Stimulated activated CD8-positive, alpha-beta memory T cell treated with anti-CD3 and anti-CD28 coated beads, Interleukin-15, amount 100 ng/mL, for 1 hour (primary cell): ENCODE results near the gene KDM3A.

Experiments
- DNase-seq: peaks from one replicate; pipeline ENCODE4 v3.0.0-alpha.2; 2020; ENCODE audit warnings: low read depth

KDM3A gene, protein sequence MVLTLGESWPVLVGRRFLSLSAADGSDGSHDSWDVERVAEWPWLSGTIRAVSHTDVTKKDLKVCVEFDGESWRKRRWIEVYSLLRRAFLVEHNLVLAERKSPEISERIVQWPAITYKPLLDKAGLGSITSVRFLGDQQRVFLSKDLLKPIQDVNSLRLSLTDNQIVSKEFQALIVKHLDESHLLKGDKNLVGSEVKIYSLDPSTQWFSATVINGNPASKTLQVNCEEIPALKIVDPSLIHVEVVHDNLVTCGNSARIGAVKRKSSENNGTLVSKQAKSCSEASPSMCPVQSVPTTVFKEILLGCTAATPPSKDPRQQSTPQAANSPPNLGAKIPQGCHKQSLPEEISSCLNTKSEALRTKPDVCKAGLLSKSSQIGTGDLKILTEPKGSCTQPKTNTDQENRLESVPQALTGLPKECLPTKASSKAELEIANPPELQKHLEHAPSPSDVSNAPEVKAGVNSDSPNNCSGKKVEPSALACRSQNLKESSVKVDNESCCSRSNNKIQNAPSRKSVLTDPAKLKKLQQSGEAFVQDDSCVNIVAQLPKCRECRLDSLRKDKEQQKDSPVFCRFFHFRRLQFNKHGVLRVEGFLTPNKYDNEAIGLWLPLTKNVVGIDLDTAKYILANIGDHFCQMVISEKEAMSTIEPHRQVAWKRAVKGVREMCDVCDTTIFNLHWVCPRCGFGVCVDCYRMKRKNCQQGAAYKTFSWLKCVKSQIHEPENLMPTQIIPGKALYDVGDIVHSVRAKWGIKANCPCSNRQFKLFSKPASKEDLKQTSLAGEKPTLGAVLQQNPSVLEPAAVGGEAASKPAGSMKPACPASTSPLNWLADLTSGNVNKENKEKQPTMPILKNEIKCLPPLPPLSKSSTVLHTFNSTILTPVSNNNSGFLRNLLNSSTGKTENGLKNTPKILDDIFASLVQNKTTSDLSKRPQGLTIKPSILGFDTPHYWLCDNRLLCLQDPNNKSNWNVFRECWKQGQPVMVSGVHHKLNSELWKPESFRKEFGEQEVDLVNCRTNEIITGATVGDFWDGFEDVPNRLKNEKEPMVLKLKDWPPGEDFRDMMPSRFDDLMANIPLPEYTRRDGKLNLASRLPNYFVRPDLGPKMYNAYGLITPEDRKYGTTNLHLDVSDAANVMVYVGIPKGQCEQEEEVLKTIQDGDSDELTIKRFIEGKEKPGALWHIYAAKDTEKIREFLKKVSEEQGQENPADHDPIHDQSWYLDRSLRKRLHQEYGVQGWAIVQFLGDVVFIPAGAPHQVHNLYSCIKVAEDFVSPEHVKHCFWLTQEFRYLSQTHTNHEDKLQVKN (N-terminal part only)

DNA sequence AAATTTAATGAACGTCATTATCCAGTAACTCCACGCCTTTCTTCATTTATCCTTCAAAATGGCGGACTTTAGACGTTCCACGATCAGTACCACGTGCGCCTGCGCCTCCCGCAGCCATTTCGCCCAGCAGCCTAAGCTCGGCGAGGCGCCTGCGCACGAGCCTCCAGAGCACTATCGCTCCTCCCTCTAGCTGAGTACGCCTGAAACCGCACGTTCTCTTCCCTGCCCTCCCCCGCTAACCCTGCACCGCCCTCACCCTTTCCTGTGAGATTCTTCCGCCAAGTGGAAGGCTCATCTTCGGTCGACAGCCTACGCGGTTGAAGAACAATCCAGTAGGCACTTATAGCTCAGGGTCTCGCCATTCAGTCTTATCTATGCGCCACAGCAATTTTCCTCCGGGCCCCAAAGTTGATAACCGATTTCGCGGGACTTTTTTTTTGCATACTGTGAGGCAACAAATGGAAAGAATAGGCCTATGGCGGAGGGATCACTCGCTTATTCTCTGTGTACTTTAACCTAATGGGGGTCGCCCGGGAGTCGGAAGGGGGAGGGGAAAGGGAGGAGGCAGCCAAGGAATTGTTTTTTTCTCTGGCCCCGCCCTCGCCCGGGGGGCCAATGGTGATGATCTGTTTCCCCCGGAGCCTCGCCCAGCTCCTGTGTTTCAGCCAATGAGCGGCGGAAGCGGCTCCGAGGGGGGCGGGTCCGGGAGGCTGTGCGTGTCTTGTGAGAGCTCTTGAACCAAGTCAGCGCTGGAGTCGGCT, at the start of gene KDM3A:
Gene KDM3A, plus strand, starts transcription at position 741 of the 761 bp plus-strand sequence. CDS start 677 bp downstream, outside the sequence.
- peak; percentile 99 for DNase-seq

DNA sequence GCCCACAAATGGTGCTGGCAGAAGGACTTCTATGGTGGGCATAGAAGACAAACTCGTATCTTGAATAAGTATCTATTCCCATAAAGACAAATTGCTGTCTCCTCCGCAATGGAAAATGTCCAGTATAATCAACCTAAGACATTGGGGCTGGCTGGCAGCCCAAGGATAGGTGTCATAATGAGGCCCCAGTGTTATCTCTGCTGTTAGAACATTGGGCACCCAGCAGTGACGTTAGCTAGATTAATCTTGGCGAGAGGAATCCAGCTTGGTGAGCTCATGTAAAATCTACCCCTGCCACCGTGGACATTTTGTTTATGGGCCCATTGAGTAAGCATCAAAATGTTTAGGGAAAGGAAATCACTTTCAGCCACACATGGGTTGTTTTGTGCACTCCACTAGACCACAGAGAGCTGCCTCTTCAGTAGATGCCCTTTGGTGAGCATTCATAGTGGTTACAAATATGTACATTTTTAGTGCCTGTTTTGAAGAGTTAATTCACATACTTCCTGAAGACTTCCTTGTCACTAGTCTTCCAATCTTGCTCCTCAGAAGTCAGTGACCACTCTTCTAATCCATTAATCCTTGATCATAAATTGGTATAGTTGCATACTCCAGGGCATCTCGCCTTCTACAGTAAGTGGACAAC, 48.2 kb upstream of the KDM3A start:
- no peak for DNase-seq

DNA sequence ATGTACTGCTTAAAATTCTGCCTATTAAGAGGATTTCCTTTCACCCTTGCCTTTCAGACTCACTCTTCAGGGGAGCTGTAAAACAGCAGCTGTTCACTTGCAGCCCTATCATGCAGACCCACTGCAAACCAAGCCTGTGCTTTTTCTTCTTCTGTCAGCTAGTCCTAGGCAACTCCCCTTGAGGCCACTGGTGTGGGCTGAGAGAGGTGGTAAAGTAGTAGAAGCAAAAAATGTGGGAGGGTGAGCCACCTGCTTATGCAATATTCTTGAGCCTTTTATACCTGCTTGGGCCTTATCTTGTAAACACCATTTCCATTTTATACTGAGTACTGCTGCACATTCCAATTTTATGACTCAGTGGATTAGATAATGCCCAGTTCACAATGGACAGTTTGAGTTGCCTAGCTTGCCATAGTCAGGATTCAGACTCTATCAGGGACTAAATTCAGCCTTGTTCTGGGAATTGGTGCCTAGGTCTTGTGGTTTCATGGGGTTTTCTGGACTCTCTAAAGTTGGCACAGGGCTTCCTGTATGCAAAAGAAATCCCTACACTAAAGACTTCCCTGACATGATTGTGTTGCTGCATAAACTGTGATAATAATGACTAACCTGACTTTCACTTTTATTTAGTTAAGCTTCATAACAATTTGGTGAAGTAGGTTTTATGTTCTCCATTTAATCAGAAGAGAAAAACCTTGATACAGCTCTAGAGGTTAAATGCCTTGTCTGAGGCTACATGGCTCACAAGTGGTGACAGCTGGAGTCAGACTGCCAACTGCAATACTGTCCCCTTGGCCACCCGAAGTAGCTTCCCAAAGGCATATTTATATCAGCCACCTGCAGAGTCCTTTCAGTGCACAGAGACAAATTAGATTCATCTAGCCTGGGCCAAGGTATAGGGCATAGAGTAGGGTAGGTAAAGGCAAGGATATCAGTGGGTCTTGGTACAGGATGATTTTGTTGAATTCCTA, 47.4 kb upstream of the KDM3A start:
- no peak for DNase-seq

DNA sequence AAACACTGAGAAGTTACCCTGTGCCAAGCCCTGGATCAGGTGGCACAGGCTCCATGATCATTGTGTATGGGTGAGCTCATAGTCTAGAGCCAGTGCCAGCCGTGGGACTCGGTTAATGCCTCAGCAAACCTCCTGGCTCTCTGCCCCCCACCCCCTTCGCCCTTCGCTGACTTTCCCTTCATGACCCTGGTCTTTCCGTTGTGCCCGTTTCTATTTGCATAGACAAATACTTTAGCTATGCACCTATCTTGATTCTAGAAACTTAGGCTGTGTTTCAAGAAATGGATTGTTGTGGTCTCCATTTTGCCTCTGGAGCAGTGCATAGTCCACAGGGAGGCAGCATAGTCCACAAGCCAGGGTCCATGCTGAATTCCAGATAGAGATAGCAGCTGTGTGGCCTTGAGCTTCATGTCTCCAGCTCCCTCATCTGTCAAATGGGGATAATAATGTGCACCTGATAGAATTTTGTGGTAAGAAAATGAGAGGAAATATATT, 44.8 kb upstream of the KDM3A start:
- no peak for DNase-seq

DNA sequence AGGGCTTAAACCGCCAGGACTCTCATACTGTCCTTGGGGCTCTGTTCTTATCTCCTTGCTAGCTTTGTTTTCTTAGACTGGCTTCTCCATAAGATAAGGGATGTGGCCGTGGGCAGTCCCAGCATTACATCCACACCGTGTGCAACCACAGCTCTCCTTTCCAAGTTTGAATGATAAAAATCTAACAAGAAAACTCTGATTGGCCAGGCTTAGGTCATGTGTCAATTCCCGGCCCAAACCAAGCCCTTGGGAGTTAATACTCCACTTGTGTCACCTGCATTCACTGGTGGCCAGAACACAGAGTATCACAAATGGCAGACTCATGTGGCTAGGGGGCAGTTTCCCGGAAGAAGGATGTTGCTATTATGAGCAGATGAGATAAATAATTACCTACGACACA, 43.2 kb upstream of the KDM3A start:
- no peak for DNase-seq

DNA sequence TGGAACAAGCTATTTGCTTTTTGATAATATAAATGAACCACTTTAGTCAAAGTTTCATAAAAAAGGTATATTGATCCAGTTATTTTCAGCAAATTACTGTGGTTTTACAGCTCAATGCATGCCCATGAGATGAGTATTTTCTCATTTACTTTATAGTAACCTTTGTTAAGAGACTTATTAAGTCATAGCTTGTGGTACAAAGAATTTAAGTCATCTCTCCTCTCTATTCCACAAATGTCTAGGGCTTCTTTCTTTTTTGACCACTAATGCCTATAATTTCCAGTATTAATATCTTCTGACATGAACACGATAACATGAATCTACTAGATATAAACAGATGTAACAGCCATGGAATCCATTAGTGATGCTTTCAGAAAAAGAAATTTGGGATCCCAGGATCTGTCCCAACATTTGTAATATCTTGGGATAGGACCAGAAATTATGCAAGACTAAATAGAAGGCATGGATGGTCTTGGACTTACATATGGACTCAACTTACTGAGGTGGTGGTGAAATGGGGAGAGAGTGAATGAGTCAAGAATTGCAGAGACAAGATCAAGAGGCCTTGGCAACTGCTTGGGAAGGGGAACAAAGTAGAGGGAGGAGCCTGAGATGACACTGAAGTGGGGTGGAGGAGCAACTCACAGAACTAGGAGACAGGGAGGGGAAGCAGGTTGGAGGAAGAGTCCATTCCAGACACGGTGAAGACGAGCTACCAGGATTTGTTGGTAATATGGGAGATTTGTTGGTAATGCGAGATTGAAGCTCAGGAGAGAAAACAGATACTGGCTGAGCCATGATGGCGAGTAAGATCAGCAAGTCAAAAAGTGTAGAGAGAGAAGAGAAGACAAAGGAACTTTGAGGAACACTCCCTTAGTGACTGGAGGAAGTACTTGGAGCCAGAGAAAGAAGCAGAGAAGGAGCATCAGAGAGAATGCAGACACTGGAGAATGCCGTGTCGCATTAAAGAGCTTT, 42.4 kb upstream of the KDM3A start:
- no peak for DNase-seq

DNA sequence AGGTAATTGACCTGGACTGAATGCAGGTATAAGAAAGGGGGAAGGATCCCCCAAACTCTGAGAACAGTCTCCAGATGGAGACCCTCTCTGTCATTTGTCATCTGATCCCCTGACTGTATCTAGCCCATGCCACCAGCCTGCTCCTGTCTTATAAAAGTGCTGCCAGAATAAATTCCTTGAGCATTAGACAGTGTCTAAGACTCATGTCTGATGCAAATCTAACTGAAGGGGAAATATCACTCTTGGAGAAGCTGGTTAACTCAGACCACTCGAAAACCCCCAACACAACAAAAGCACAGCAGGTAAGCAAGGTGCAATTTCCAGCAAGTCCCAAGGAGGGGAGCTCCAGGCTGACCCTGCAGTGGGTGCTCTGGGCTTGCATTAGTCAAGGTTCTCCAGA, 40.9 kb upstream of the KDM3A start:
- DNase-seq = no peak

DNA sequence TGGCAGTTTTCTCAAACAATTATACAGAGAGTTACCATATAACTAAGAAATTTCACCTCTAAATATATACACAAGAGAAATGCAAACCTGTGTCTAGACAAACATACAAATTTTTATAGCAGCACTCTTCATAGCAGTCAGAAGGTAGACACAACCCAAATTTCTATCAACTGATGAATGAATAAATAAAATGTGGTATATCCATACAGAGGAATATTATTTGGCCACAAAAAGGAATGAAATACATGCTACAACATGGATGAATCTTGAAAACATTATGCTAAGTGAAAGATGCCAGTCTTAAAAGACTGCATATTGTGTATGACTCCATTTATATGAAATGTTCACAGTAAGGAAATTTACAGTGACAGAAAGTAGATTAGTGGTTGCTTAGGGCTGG, 30.6 kb upstream of the KDM3A start:
- no peak for DNase-seq

DNA sequence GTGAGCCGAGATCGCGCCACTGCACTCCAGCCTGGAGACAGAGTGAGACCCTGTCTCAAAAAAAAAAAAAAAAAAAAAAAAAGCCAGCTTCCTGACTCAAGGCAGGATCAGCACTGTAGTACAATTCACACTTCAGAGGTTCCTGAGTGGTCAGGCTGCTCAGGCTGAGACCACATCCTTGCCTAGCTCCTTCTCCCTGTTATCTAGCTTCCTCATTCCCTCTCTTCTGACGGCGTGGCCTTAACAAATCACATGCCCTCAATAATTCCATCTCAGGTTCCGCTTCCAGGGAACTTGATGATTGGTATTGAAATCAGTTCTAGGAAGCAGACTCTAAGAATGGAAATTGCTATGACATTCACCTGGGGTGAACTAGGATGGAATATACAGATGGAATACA, 29.8 kb upstream of the KDM3A start:
- DNase-seq = no peak

DNA sequence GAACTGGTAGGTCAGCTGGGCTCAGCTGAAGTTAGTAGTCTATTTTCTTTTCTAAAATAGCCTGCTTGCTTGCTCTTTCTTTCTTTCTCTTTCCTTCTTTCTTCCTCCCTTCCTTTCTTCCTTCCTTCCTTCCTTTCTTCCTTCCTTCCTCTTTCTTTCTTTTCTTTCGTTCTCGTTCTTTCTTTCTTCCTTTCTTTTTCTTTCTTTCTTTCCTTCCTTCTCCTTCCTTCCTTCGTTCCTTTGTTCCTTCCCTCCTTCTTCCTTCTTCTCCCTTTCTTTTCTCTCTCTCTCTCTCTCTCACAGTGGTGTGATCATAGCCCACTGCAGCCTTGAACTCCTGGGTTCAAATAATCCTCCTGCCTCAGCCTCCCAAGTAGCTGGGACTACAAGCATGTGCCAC, 29.2 kb upstream of the KDM3A start:
- no peak for DNase-seq

DNA sequence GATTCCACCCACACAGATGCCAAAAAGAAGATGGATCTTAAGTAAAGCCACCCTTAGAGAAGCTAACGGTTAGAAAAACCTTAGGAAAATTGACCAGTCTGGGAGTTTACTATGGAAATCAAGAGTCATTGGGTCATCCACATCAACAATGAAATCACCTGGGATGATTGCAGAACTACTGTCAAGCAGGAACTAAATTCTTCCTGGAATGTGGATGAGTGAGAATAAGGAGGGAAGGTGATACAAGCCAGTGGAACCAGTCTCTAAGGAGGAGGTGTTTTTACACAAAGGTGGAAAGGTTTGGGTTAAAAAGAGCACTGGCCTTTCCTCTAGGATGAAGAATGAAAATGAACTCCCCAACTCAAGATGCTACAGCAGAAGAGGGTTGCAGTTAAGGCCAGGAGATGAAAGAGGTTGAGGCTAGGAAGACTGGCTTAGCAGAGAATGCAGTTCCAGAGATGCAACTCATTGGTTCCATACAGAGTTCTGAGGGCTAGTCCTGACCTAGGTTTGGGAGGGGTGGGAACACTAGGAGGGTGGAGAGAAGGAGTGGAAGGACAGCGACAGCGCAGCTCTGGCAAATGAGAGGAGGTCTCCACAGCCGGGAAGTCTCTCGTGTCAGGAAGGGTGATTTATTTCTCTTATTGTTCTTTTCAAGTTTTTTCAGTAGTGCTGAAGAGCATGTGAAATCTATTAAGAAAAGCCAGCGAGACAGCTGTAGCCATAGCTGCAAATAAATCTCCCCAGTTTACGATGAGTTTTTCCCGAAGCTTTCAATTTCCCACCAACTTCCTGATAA, 27.7 kb upstream of the KDM3A start:
- no peak for DNase-seq

DNA sequence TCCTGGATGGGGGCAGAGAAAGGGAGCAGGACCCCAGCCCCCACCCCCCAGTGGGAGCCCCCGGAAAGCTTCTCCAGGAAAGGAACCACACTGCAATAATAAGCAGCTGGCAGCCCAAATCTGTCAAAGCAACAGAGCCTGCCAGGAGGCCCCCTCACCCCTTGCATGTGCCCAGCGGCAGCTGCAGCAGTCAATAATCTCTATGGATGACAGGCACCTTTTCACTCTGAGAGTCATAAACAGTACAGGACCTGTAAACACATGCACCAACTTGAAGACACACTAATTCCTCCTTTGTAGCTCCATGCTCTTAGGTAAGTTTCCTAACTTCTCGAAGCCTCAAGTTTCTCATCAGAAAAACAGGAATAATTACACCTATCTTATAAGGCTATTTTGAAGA, 26.2 kb upstream of the KDM3A start:
- DNase-seq = no peak

DNA sequence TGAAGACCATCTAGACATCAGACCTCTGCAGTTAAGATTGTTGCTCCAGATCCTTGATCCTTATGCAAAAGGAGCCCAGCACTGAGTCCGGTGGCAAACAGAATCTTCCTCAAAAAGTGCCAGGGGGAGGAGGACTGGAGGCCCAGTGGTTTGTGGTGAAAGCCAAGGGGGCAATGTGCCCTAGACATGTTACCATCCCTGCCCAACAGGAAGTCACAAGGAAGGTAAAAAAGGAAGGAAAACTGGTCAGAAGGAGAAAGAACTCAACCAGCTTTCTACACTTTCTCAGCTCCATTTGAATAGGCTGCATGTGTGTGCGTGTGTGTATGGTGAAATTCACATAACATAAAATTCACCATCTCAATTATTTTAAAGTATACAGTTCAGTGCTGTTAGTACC, 25.0 kb upstream of the KDM3A start:
- DNase-seq = no peak

DNA sequence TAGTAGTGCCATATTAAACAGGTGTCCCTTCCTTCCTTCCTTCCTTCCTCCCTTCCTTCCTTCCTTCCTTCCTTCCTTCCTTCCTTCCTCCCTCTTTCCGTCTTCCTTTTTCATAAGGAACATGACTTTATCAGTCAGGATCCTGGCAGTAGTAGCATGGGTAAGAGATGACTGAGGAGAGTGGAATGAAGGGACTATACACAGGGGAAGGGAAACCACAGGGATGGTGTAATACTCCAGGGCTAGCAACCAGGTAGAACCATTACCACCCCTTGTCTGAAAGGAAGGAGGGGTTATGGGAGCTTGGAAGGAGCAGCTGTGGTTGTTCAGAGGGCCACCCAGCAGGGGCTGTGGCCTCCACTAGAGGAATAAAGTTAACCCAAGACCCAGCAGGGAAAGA, 23.2 kb upstream of the KDM3A start:
- no peak for DNase-seq

DNA sequence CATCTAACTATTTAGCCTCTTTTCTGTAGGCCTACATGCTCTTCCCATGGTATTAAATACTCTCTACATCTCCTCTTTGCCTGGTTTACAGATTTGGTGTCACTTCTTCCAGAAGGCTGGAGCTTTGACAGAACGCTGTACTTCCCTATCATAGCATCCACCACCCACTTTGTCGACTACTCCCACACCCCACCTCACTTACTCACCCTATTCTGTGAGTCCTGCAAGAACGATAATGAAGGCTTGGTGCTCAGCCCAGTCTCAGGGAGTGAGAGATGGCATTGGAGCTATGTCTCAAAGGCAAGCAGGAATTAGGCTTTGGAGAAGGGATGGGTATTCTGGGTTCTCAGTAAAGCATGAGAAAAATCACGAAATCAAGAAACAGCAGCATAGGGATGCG, 20.3 kb upstream of the KDM3A start:
- no peak for DNase-seq

DNA sequence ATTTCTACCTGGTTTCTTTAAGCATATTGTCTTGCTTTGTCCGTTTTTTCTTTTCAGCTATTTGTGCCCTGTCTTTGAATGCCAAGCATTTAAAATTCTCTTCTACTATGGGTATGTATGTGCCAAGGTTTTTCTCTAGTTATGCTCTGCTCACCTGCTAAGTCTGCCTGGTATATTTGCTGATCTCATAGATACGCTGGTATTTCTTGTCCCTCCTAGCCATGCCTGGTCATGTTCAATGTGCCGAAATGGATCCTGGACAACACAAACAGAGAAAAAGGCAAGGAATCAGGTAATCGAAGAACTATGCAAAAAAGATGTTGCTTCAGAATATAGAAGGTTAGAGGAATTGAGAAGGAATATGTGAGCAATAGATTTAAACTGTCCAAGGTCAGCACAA, 14.9 kb upstream of the KDM3A start:
- no peak for DNase-seq

DNA sequence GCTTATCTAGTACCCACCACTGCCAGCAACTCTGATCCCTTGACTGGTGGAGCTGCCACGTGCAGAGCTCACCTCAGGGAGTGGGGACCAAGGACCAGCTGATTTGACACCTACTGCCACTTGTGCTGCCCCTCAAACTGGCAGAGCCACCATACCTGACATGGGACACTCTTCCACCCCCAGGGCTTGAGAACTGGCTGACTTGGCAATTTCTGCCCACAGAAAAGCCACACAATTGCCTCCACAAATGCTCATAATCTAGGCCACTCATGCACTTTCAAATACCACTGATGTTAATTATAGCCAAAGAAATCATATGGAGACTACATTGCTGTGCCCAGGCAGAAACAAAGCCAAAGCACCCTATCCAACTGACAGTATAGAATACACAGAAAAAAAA, 11.8 kb upstream of the KDM3A start:
- no peak for DNase-seq

DNA sequence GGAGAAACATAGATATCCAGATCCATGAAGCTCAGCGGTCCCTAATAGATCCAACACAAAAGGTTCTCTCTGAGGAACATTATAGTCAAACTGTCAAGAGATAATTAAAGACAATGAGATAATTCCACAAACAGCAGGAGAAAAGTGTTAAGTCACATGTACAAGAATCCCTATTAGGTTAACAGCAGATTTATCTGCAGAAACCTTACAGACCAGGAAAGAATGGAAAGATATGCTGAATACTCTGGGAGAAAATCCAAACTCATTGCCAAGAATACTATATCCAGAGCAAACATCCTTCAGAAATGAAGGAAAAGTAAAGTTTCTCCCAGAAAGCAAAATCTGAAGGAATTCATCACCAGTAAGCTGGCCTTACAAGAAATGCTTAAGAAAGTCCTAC, 10.8 kb upstream of the KDM3A start:
- no peak for DNase-seq
